K562 treated with DMSO at 1 percent for 12 hours (cell line): ENCODE results near the gene F8A3. TPM values are rescaled to one million over a fixed set of nuclear protein-coding genes. Genes with fewer than 3 reads are reported as not detected.

Source experiments
- total RNA-seq: library from RNA; unstranded; fragments of 300-600 nt; gene quantifications from 2 replicates; pipeline ENCODE4 v1.2.3, GENCODE V29; 2022; ENCODE audit not compliant: insufficient read depth

Gene F8A3
- not detected in 2 replicates for total RNA-seq

GRCh38 chrX:155458471-155458870 lies at the start of gene F8A3:
Gene F8A3, minus strand, starts transcription at chrX:155458620. Its CDS starts 20 bp downstream, at chrX:155458600.

Other genes with a start within 250 kb of the F8A3 start
- gene VBP1, start 242.2 kb downstream of the F8A3 start, total RNA-seq = 66.0 and 91.3 TPM in 2 replicates
- gene RAB39B, start 194.1 kb downstream of the F8A3 start, total RNA-seq = not detected in 2 replicates
- gene CLIC2, start 124.0 kb downstream of the F8A3 start, total RNA-seq = 25.9 and 55.6 TPM in 2 replicates
- gene F8A2, start 76.5 kb downstream of the F8A3 start, total RNA-seq = not detected in 2 replicates
- gene SPRY3, start 154.0 kb upstream of the F8A3 start, total RNA-seq = 0.32 TPM in 1 of 2 replicates, not detected in the other
- 9.7 and 17.1 TPM in 2 replicates for gene TMLHE, start 154.3 kb upstream of the F8A3 start, total RNA-seq